ENCODE measurements around the gene DAB2.

- peak; percentile 81 for TF ChIP-seq RAD21 (IDR thresholded peaks at IDR 0.05; ENCODE audit: low read depth)
- TF ChIP-seq, protein P1, sequence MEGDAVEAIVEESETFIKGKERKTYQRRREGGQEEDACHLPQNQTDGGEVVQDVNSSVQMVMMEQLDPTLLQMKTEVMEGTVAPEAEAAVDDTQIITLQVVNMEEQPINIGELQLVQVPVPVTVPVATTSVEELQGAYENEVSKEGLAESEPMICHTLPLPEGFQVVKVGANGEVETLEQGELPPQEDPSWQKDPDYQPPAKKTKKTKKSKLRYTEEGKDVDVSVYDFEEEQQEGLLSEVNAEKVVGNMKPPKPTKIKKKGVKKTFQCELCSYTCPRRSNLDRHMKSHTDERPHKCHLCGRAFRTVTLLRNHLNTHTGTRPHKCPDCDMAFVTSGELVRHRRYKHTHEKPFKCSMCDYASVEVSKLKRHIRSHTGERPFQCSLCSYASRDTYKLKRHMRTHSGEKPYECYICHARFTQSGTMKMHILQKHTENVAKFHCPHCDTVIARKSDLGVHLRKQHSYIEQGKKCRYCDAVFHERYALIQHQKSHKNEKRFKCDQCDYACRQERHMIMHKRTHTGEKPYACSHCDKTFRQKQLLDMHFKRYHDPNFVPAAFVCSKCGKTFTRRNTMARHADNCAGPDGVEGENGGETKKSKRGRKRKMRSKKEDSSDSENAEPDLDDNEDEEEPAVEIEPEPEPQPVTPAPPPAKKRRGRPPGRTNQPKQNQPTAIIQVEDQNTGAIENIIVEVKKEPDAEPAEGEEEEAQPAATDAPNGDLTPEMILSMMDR (IDR thresholded peaks at IDR 0.05 in 2 of 3, conservative IDR thresholded peaks at IDR 0.05 in 1 of 3; ENCODE audit: borderline replicate concordance in 1 of 3, insufficient read depth in 1 of 3, low read depth in 2 of 3, low read length in 2 of 3), result peak; percentile 69 to 86 (median 71); a peak in 5 of 6 replicates
These were observed 48.5 kb downstream of the DAB2 start for GRCh38 chr5:39376293-39376714.

Measured in HCT116 (cell line).